Stimulated activated CD8-positive, alpha-beta memory T cell treated with anti-CD3 and anti-CD28 coated beads, Interleukin-4, amount 100 ng/mL, for 24 hours (primary cell): ENCODE results near the gene TMEM204.

Experiments used
- DNase-seq: peaks from one replicate; pipeline ENCODE4 v3.0.0-alpha.2; 2020; ENCODE audit warnings: low read depth

The TMEM204 gene

DNA sequence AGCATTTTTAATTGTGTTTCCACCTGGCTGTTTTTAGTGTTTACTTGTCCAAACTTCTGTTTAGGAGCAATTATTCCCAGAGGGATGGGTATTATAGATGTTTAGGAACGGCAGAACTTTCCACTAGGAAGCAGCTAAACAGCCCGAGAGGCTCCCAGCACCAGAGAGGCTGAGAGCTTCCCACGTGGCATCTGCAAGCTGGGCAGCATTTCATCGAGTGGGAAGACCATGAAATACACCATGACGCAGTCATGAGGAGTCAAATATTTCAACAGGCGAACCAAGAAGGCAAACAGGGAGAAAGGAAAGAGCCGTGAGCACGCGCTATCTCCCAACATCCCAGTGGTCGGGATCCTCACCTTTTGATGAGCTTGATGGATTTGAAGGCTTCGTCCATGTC is 24.1 kb downstream of the TMEM204 start:
- DNase-seq, result no peak

DNA sequence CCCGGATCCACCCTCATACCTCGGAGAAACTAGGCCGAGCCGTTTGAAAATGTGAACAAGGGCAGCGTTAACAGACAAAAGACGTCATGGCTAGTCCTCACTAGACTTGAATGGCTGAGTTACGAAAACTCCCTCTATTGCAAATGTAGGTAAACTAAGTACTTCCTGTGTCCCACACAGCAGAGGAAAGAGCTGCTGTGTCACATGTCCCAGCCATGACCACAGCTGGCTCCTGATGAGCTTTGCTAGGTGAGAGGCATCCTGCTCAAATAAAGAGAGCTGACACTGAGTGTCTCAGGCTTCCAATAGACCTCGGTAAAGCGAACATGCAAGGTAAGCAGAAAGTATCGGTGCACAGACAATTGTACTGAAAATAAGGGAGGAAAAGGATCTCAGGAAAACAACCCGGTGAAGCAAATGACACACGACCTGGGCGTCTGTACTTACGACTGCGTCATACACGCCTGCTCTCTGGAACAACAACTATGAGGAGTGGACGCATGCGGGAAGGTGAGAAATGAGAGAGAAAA is 26.0 kb downstream of the TMEM204 start:
- DNase-seq, result no peak

DNA sequence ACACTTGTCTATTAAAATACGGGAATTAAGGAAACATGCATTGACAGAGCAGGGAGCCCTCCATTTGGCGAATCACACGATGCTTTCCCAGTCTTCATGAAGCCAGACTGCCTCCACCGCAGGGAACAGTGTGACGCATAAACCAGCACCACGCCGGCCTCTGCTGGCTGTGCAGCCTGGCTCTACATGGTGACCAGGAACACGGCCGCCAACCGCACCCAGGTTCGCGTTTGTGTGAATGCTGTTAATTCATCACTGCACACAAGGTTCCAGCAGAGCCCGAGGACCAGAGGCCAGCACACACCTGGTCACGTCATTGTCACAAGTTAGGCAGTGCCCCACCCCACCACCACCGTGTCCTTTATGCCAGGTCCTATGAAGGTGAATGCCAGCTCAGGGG is 26.7 kb downstream of the TMEM204 start:
- DNase-seq, result no peak

GRCh38 chr16:1560866-1561265 is 27.4 kb downstream of the TMEM204 start:
- no peak for DNase-seq

DNA sequence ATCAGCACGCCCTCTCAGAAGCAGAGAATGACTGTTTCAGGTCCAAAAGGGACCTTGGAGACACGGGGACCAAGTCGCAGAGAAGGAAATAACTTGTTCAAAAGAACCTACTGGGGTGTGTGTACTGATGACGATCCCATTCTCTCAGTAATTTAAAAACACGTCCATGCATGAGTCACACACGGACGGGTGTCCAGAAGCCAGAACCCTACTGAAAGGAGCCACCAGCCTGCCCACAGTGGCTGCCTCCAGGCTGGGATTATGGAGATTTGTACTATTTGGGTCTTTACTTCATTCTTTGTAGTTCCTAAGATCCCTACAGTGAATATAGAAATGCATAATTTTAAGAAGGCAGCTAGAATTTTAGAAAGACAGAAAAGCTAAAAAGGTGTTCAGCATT is 27.8 kb downstream of the TMEM204 start:
- no peak for DNase-seq

GRCh38 chr16:1561836-1562235 is 28.4 kb downstream of the TMEM204 start:
- no peak for DNase-seq

GRCh38 chr16:1563786-1564185 is 30.3 kb downstream of the TMEM204 start:
- no peak for DNase-seq

GRCh38 chr16:1564325-1564724 is 30.9 kb downstream of the TMEM204 start:
- DNase-seq, result no peak

GRCh38 chr16:1565083-1565805 is 31.8 kb downstream of the TMEM204 start:
- no peak for DNase-seq

GRCh38 chr16:1567988-1568387 is 34.5 kb downstream of the TMEM204 start:
- DNase-seq, result no peak

GRCh38 chr16:1571012-1571671 is 37.7 kb downstream of the TMEM204 start:
- no peak for DNase-seq

DNA sequence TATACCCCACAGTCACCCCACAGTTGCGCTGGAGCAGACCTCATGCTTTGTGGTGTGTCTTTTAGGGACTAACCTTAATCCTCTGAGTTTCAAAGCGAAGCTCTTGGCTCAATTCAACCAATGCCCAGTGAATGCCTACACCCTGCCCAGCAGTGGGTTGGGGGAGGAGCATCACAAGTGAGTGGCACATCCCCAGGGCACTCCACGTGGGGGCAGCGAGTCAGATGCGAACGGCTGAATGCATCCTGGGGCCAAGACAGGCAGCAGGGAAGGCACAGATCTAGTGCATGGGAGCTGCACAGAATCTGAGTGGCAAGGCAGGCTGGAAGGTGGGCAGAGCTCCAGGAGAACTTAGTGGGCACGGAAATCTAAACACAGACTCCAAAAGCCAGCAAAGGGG is 39.2 kb downstream of the TMEM204 start:
- no peak for DNase-seq

GRCh38 chr16:1573301-1573700 is 39.8 kb downstream of the TMEM204 start:
- no peak for DNase-seq

GRCh38 chr16:1575578-1575977 is 42.1 kb downstream of the TMEM204 start:
- no peak for DNase-seq

GRCh38 chr16:1579214-1579613 is 45.7 kb downstream of the TMEM204 start:
- no peak for DNase-seq

DNA sequence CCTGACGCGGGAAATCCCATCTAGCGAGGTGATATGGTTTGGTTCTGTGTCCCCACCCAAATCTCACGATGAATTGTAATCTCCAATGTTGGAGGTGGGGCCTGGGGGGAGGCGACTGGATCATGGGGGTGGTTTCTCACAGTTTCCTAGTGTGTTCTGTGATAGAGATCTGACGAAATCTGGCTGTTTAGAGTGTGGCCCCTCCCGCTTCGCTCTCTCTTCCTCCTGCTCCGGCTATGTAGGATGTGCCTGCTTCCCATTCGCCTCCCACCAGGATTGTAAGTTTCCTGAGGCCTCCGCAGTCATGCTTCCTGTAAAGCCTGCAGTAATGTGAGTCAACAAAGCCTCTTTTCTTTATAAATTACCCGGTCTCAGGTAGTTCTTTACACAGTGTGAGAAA is 46.8 kb downstream of the TMEM204 start:
- DNase-seq, result no peak

GRCh38 chr16:1580956-1581355 is 47.5 kb downstream of the TMEM204 start:
- DNase-seq, result no peak

GRCh38 chr16:1581804-1582203 is 48.3 kb downstream of the TMEM204 start:
- no peak for DNase-seq

GRCh38 chr16:1583180-1583579 is 49.7 kb downstream of the TMEM204 start:
- no peak for DNase-seq

- no peak for DNase-seq
Observed at GRCh38 chr16:1584926-1585484, 51.5 kb downstream of the TMEM204 start.

GRCh38 chr16:1590366-1590765 is 56.9 kb downstream of the TMEM204 start:
- DNase-seq, result no peak

GRCh38 chr16:1590930-1591705 is 57.7 kb downstream of the TMEM204 start:
- DNase-seq, result no peak

- DNase-seq, result no peak
Observed at GRCh38 chr16:1592446-1592845, 59.0 kb downstream of the TMEM204 start.
